Heart left ventricle (tissue), 16 donors: ENCODE results near the gene DLGAP1. TPM values are rescaled to one million over a fixed set of nuclear protein-coding genes. Genes with fewer than 3 reads are reported as not detected.

Experiments used
- ATAC-seq, 4 donors: fragments of 200-7000 bp; cut with Tn5 transposase; one replicate each; pipeline ENCODE4 v1.9.1; 2020 to 2022; ENCODE audit warnings: moderate library complexity in 4 of 4, mild to moderate bottlenecking in 3 of 4, moderate number of reproducible peaks in 1 of 4
- DNase-seq, 5 donors: peaks; one replicate each; pipeline ENCODE4 v3.0.0-alpha.2; 2020
- H3K27ac ChIP-seq, 12 donors: fragments of 200-600 bp; sonication (generic) in 4 of 12; one replicate each; pipeline versions ENCODE4 v1.5.0 to v1.8.0; 2016 to 2022; ENCODE audit warnings: mild to moderate bottlenecking in 2 of 12
- H3K27me3 ChIP-seq, 9 donors: fragments of 200-600 bp; sonication (generic) in 2 of 9; one replicate each; pipeline versions ENCODE4 v1.5.1 to v1.8.0; 2016 to 2022; ENCODE audit warnings: mild to moderate bottlenecking in 3 of 9
- H3K36me3 ChIP-seq, 9 donors: fragments of 200-600 bp; sonication (generic) in 2 of 9; one replicate each; pipeline versions ENCODE4 v1.5.0 to v1.8.0; 2018 to 2022; ENCODE audit warnings: mild to moderate bottlenecking in 2 of 9
- H3K4me1 ChIP-seq, 12 donors: fragments of 200-600 bp; sonication (generic) in 4 of 12; one replicate each; pipeline versions ENCODE4 v1.5.0 to v1.8.0; 2016 to 2022; ENCODE audit warnings: mild to moderate bottlenecking in 3 of 12
- H3K4me3 ChIP-seq, 12 donors: fragments of 200-600 bp; sonication (generic) in 4 of 12; one replicate each; pipeline versions ENCODE4 v1.5.0 to v1.8.0; 2017 to 2022; ENCODE audit warnings: mild to moderate bottlenecking in 9 of 12, moderate library complexity in 4 of 12
- H3K9me3 ChIP-seq, 12 donors: fragments of 200-600 bp; sonication (generic) in 4 of 12; one replicate each; pipeline versions ENCODE4 v1.5.0 to v1.8.0; 2016 to 2022; ENCODE audit warnings: mild to moderate bottlenecking in 1 of 12
- POLR2A ChIP-seq, 2 donors: fragments of 450-650 bp; IDR thresholded peaks; one replicate each; pipeline ENCODE4 v1.6.1; 2017; ENCODE audit warnings: antibody characterized with exemption in 2 of 2, mild to moderate bottlenecking in 2 of 2, moderate library complexity in 2 of 2
- WGBS, 4 donors: extraction: QIAGEN DNeasy Blood & Tissue Kit in 2 of 4; methylation state at CpG; one replicate each; pipeline versions ENCODE4 v1.1.5 to v1.1.7; 2013 to 2018; 5-methylcytosine and 5-hydroxymethylcytosine counted together
- intact Hi-C, 10 donors: fragments of 100-400 bp; cut with DNase I; formaldehyde crosslinking; loops; one replicate each; pipeline versions ENCODE4 v1.11.1 to v1.14.2; 2022
- polyA plus RNA-seq, 2 donors: library from polyadenylated mRNA; stranded (reverse); fragments of 200-250 nt; gene quantifications; one replicate each; pipeline ENCODE4 v1.2.3, GENCODE V29; 2013
- total RNA-seq, 9 donors: library from RNA; depleted of rRNA in 2 of 9; stranded (reverse); fragments of >200 nt in 2 of 9; fragmentation: NEBNext Ultra II Directional in 3 of 9; extraction: Animal tissue kit (Norgen Biotek cat#: 25700) in 3 of 9; gene quantifications; one replicate each; pipeline versions ENCODE4 v1.1.0 to v1.2.4, GENCODE V29; 2016 to 2023
- TF ChIP-seq, protein P1 (sequence below), 12 donors: fragments of 200-600 bp; sonication (generic) in 4 of 12; IDR thresholded peaks; one replicate each; pipeline versions ENCODE4 v1.5.0 to v1.8.0; 2018 to 2022; ENCODE audit warnings: antibody characterized with exemption in 12 of 12, mild to moderate bottlenecking in 5 of 12
- donor health status: ischemic (EF 13 %, LVEDD 7.1; RV severe dilation, severe dysfunction).
- donor health status: healthy with polysubstance abuse.
- donor health status: DM: no; HTN: yes; CAD: no.
- donor health status: DM: no; HTN: no; CAD: no.
- donor health status: ischemic (EF 25% LVEDD 6.9; RV normal size, moderate dysfunction).
- donor health status: ischemic (EF 25% LVEDD 5.7; RV mildly dilated, moderate dysfunction).
- donor health status: healthy.
- donor health status: DM: yes; HTN: yes; CAD: no.
- donor health status: ischemic (EF 35%, LVEDD 5.7; RV mildly dilated, moderate dysfunction).
- donor health status: nonischemic (EF 11% LVEDD 7.7; RV severe dilation, severe dysfunction).
- donor health status: DM: yes; HTN: yes; CAD: no.
- donor health status: PGD.
- donor health status: ischemic (EF 29% LVEDD 5.4; RV normal size, mild dysfunction).
- donor health status: nonischemic (EF 23%, LVEDD 6.1; RV moderate dilation, normal function).

The DLGAP1 gene
- total and polyA plus RNA-seq, 11 donors: 0.10 to 5.5 (median 0.40) TPM; not detected in 1

DNA sequence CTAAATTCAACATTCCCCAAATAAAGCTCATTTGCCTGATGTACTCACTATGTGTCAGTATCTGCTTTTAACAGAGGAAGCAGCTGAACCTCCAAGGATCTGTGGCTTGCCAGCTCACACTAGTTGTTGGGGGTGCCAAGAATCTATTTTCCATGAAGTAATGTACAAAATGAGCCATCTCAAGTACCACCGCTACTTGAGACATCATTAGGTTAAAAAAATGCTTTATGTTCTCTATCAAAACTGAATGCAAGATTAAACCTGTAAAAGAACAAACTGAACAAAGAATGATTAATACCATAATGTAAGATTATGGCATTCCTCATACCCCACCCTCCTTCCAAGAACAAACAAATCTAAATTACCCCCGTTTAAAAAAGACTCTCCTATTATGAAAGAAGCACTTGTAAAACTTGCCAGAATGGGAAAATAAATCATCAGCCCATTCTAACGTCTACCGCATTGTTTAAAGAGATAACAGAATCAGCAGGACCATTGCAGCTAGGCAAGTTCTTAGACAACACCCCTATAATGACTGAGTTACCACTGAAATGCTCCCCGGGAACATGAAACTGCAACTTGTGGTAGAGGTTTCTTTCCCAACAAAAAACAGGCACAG, 471.6 kb downstream of the DLGAP1 start:
- no peaks in the 10 kb centered on the region for H3K36me3 ChIP-seq
- DNase-seq (no peak), ATAC-seq (no peak)
- H3K27me3 ChIP-seq: no peaks in the 10 kb centered on the region
- 58 to 69% (median 61%) methylated on average over 5 of the region's 5 CpGs for WGBS, 4 donors
- intact Hi-C loops: loop anchor here in 2 of 10 donors (10.0 kb wide), 2 partner anchors 119 to 699 kb away; no protein-coding TSS in a partner anchor
- H3K4me3 ChIP-seq: no peak overlapping the region
- H3K4me1 ChIP-seq: peaks cover 0 to 9% (median 0%) of the 10 kb centered on the region in 12 donors
- TF ChIP-seq, protein P1, sequence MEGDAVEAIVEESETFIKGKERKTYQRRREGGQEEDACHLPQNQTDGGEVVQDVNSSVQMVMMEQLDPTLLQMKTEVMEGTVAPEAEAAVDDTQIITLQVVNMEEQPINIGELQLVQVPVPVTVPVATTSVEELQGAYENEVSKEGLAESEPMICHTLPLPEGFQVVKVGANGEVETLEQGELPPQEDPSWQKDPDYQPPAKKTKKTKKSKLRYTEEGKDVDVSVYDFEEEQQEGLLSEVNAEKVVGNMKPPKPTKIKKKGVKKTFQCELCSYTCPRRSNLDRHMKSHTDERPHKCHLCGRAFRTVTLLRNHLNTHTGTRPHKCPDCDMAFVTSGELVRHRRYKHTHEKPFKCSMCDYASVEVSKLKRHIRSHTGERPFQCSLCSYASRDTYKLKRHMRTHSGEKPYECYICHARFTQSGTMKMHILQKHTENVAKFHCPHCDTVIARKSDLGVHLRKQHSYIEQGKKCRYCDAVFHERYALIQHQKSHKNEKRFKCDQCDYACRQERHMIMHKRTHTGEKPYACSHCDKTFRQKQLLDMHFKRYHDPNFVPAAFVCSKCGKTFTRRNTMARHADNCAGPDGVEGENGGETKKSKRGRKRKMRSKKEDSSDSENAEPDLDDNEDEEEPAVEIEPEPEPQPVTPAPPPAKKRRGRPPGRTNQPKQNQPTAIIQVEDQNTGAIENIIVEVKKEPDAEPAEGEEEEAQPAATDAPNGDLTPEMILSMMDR (IDR thresholded peaks at IDR 0.05): no peak
- no peak for TF ChIP-seq POLR2A (IDR thresholded peaks at IDR 0.05)
- no peak overlapping the region for H3K27ac ChIP-seq
- peaks cover 0 to 15% (median 0%) of the 10 kb centered on the region in 12 donors for H3K9me3 ChIP-seq

DNA sequence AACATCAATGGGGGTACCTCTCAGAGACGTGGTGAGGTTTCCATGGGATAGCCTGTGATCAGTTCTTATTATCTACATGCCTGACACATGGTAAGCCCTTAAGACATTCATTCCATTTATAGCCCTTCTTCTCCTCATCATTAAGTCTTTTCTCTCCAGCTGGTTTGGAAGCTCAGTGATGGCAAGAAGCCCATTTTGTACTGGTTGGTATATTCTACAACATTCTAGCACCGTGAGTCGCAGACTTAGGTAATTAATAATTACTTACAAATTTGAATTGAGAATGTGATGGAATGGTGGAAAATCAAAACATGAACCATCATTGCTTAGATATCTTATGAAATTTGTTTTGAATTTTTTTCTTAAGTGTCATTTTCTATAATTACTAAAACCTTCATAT, 472.6 kb downstream of the DLGAP1 start:
- DNase-seq (no peak), ATAC-seq (no peak)
- H3K27me3 ChIP-seq: no peaks in the 10 kb centered on the region
- no peak overlapping the region for H3K4me3 ChIP-seq
- 91 to 99% (median 92%) methylated on average over 3 of the region's 3 CpGs for WGBS, 4 donors
- H3K27ac ChIP-seq: no peak overlapping the region
- intact Hi-C loops: loop anchor here in 2 of 10 donors (10.0 kb wide), 2 partner anchors 118 to 698 kb away; no protein-coding TSS in a partner anchor
- TF ChIP-seq, protein P1 (IDR thresholded peaks at IDR 0.05): no peak
- TF ChIP-seq POLR2A (IDR thresholded peaks at IDR 0.05): no peak
- peaks cover 0 to 9% (median 0%) of the 10 kb centered on the region in 12 donors for H3K4me1 ChIP-seq
- H3K9me3 ChIP-seq: peaks cover 0 to 15% (median 0%) of the 10 kb centered on the region in 12 donors
- H3K36me3 ChIP-seq: no peaks in the 10 kb centered on the region

DNA sequence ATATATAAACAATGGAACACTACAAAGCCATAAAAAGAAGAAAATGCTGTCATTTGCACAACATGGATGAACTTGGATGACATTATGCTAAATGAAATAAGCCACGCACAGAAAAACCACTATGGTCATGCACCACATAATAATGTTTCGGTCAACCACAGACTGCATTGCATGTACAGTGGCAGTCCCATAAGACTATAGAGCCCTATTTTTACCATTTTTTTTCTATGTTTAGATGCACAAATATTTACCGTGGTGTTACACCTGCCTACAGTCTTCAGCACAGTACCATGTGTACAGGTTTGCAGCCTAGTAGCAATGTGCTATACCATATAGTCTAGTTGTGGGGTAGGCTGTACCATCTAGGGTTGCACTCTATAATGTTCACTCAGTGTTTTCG, 476.1 kb downstream of the DLGAP1 start:
- Histone ChIP-seq H3K4me3 (no peak overlapping the region), H3K36me3 (no peaks in the 10 kb centered on the region), H3K27ac (no peak overlapping the region), H3K9me3 (peaks cover 0 to 15% (median 0%) of the 10 kb centered on the region in 12 donors), H3K4me1 (no peaks in the 10 kb centered on the region), H3K27me3 (no peaks in the 10 kb centered on the region)
- WGBS, 4 donors: 96 to 98% (median 97%) methylated on average over 4 of the region's 4 CpGs
- no peak for DNase-seq
- intact Hi-C loops: no loop called here
- TF ChIP-seq, protein P1 (IDR thresholded peaks at IDR 0.05): no peak
- TF ChIP-seq POLR2A (IDR thresholded peaks at IDR 0.05): no peak
- no peak for ATAC-seq

DNA sequence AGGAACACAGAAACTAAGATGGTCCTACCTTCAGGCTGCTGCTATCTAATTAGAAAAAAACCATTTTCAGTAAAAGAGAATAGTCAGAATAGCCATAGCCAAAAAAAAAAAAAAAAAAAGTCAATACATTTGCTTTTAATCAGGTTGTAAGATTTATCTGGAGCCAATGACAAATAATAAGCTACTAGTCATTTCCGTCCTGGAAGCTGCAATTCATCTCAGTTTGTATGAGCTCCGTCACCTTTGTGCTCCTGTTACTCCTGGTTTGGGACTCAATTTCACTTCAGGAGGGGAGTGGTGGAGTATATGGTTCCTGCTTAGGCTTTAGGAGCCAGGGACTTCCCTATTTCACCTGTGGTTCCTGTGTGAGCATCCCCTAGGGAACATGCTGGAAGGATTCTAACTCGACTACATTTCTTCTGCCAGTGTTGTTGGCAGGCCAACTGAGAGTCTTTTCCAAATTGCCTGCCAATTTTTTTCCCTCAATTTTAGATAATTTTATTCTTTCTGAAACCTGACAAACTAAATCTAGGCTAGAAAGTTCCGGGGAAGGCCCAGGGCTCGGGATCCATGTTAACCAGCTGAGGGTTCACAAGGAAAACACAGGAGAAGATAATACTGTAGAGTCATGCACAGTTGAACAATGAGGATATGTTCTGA, 481.8 kb downstream of the DLGAP1 start:
- peaks cover 0 to 9% (median 0%) of the 10 kb centered on the region in 12 donors for H3K4me1 ChIP-seq
- H3K27me3 ChIP-seq: no peaks in the 10 kb centered on the region
- WGBS, 4 donors: 70 to 75% (median 73%) methylated on average over 5 of the region's 5 CpGs
- ATAC-seq (no peak), DNase-seq (no peak)
- intact Hi-C loops: no loop called here
- TF ChIP-seq POLR2A (IDR thresholded peaks at IDR 0.05): no peak
- TF ChIP-seq, protein P1 (IDR thresholded peaks at IDR 0.05): no peak
- H3K27ac ChIP-seq: no peak overlapping the region
- H3K9me3 ChIP-seq: no peaks in the 10 kb centered on the region
- H3K4me3 ChIP-seq: no peak overlapping the region
- H3K36me3 ChIP-seq: no peaks in the 10 kb centered on the region
